HG02610 (cell line): ENCODE measurements around the gene HIVEP3.

Source experiments
- ATAC-seq: cut with Tn5 transposase; IDR thresholded peaks from one replicate; pipeline ENCODE4 v1.9.1; 2021; ENCODE audit warnings: mild to moderate bottlenecking, moderate library complexity; ENCODE audit not compliant: unreplicated experiment

Gene HIVEP3

GRCh38 chr1:41598325-41598724, 320.4 kb downstream of the HIVEP3 start:
- no peak for ATAC-seq

DNA sequence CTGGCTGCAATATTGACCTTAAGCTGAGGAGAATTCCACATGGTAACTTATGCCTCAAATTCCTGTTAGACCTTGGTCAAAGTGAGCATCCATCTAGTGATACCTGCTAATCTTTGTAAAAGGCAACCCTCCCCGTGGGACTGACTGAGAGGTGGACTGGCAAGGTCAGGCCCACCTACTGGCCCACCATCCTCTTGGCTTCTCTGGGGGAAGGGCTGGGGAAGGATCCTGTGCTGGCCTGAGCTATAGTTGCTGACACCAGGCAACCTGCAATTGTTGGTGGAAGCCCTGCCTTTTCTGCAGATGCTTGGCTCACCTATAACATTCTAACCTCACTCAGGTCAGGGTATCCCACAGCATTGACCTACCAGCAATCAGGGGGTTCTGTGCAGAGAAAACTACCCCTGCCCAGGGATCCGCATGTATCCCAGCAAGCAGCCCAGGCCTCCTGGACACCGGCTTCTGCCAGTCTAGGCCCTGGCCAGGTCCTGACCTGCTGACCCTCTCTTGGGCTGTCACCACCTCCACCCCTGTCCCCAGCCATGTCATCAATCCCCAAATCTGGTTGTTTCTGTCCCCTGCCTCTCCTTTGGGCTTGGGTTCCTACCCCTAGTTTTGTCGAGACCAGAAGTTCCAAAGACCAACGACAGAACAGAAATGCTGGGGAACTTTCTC, 326.1 kb downstream of the HIVEP3 start:
- ATAC-seq = no peak

DNA sequence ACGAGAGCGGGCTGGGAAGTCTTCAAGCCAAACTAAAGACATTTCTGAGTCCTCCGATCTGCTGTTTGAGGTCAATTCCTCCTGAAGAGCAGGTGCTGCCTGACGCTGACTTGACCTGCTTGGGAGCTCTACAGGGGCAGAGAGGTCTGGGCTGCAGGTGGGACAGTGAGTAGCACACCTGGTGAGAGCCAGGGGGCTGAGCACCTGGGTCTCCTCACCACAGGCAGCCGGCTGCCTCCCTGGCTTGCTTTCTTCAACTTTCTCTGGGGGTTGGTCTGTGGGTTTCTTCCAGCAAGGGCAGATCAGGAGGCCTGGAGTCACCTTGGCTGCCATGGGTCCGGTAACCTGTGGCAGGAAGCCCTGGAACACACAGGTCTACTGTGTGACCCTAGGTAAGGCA, 326.8 kb downstream of the HIVEP3 start:
- ATAC-seq = no peak

DNA sequence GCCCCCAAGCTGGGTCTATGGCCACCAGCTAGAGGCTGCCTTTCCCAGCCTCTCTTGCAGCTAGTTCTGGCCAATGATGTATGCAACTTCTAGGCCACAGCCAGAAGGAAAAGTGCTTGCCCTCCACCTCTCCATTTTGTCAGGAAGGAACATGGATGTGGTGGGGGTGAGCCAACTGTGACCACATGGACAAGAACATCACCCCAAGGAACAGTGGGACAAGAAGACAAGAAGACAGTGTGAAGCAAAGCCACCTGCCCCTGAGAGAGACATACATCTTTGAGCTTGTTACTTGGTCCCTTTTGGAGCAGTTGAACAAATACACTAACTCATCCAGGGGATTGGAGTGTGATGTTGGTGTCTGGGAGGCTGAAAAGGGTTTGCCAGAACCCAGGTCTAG, 328.4 kb downstream of the HIVEP3 start:
- no peak for ATAC-seq

DNA sequence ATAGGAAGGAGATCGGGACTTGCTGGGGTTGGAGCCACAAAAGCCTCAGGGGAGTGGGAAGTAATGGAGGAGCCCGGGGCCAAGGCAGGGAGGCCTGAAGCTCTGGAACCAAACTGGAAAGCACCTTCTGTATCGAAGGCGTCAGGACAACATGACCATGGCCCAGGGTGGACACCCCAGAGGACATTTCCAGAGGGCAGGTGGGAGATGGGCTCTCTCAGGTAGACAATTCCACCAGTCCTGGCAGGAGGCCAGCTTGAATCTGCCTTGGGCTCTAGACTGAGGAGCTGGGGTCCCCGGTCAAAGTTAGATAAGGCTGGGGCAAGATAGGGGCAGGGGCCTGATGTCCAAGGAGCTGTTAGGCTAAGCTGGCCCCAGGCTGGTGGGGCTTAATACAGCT, 329.3 kb downstream of the HIVEP3 start:
- ATAC-seq = no peak

DNA sequence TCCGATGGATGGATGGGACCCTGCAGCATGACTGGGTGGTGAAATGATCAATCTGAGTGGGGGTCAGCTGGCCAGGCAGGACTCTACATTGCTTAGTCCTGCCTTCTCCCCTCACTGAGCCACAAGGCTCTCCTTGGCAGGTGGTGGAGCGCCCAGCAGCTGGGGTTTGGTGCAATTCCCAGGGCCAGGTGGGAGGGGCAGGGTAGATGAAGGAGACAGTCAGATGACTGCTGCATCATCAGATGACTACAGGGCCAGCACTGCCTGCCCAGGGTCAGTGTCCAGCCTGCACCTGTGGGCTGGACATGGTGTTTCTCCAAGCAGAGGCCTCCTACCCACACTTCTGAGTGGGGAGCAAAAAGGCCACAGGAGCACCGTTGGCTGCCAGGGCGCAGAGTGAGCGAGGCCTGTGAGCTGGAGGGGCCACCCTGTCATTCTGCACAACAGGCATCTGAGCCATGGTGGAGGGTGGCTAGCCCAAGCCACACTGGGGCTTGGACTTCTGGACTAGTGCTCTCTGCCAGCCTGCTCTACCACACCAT, 330.3 kb downstream of the HIVEP3 start:
- no peak for ATAC-seq

GRCh38 chr1:41587791-41588190, 330.9 kb downstream of the HIVEP3 start:
- ATAC-seq = no peak

DNA sequence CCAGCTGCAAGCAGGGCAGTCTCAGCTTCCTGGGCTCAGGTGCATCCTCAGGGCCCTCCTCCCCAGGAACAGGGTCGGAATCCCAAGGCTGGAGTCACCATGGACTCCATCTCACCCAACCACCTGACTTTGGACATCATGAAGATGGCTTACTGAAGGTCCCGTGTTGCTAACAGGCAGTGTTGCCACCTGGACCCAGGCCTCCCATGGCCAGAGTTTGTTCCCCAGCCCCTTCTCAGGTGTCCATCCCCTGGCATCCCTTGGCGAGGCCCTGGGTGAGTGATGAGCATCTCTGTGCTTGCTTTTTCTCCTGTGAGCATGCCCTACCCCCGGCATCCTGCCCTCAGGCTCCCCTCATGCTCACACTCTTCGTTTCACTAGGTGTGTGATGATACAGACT, 332.5 kb downstream of the HIVEP3 start:
- ATAC-seq = no peak

GRCh38 chr1:41583658-41584547, 334.8 kb downstream of the HIVEP3 start:
- ATAC-seq = no peak

DNA sequence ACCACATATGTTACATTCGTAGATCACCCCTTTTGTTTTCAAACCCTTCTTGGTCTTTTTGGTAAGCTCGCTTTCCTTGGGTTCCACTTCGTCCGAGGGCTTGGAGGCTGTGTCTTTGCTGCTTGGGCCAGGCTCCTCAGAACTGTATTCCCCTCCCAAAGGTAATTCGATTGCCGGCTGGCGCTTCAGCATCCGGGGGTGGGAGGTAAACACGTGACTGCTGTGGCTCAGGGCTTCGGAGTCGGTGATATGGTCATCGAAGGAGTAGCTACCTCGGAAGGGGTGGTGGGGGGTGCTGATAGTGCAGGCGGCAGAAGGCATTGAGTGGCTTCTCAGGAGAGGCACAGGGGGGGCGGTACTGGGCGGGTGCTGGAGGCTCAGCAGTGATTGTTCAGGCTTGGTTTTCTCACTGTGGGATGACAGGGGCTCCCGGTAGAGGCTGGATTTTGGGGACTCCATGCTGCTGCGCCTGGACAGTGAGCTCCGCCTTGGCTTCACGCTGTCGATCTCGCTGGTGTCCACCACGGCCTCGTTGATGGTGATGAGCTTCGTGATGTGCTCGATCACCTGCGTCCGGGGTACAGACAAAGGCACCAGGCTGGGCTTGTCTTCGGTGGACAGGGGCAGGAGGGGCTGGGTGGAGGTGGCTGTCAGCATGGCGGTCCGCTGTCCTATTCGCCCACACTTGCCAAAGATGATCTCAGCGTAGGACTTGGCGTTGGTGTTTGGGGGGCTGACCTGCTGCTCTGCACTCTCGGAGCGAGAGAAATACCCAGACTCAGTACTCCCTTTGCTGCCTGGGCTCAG, 335.7 kb downstream of the HIVEP3 start:
- no peak for ATAC-seq

- no peak for ATAC-seq
Measured at GRCh38 chr1:41582351-41582750, 336.4 kb downstream of the HIVEP3 start.

GRCh38 chr1:41582004-41582325, 336.8 kb downstream of the HIVEP3 start:
- ATAC-seq = no peak

GRCh38 chr1:41581216-41582003, 337.3 kb downstream of the HIVEP3 start:
- no peak for ATAC-seq

DNA sequence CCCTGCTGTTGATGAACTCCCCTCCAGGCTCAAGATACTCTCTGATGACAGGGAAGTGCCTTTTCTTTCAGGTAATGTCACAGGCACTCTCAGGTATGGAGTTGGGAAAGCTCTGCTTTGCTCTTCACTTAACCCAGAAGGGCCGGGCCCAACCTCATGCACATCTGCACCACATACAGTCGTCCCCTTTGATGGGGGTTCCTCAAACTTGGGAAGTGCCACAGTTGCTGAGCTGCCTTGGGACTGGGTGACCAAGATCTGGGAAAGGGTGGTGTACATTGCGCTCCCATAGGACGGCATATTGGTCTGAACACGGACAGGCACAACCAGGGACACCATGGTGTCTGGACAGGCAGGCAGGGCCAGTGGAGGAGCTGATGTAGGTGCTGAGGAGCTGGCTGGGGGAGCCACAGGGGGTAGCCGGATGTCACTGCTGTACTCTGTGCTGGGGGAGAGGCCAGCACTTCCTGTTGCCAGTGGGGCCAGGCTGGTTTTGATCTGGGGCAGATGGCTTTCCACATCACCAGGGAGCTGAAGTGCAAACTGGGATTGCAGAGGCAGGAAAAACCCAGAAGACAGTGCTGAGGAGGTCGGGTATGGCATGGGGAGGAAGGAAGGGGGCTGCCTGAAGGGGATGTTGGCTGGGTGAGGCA, 338.1 kb downstream of the HIVEP3 start:
- ATAC-seq = no peak

DNA sequence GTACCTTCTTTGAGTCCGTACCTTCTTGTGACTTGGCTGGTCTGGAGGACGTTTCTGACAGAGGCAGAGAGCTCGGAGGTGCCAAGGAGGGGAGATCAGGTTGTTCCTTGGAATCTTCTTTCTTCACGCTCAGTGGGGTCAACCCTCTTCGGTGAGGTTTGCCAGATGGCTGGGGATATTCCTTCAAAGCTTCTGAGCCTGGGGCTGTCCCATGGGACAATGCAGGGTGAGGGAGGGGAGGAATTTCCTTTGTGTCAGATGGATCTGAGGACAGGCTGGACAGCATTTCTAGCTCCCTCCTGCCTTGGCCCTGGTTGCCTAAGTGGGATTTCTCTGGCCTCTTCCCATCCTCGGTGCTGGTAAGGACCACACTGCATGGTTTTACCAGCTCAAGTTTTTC, 338.7 kb downstream of the HIVEP3 start:
- no peak for ATAC-seq

DNA sequence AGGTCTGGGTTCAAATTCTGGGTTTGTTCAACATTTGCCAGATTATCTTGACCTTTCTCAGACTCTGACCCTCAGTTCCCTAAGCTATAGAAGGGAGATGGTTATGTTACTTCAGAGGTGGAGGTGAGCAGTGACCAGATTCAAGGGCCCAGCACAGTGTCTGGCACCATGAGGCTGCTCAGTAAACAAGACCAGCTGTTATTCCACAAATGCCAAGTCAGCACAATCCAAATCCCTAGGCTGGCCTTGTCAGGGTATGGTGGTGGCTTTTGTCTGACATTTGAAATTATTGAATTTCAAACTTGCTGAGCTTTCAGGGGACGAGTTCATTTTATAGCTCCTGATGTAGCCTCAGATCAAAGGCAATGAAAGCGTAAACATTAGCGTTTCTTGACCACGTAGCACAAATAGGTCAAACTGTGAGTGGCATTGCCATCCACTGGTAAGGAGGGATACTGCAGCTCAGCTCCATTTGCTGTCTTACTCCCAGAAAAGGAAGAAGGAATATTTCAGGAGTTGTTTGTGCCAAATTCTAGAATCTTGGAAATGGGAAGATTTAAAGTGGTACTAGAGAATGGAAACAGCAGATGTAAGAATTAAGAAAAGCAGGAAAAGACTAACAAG, 339.9 kb downstream of the HIVEP3 start:
- no peak for ATAC-seq

DNA sequence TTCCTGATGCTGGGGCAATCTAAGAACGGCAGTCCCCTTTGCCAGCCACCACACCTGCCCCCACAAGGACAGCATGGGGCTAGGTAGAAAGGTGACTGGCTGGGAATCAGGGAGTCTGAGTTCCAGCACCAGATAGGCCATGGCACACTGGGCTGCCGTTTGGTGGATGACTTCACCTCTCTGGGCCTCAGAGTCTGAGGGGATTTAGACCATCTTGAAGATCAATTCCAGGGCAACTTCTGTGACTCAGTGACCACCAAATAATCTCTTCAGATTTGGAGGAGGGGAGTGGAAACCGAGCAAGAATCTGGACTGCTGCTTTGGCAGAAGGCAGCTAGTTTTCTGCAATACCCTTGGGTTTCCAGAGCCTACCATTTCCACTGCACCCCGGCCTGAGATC, 342.1 kb downstream of the HIVEP3 start:
- ATAC-seq = no peak

DNA sequence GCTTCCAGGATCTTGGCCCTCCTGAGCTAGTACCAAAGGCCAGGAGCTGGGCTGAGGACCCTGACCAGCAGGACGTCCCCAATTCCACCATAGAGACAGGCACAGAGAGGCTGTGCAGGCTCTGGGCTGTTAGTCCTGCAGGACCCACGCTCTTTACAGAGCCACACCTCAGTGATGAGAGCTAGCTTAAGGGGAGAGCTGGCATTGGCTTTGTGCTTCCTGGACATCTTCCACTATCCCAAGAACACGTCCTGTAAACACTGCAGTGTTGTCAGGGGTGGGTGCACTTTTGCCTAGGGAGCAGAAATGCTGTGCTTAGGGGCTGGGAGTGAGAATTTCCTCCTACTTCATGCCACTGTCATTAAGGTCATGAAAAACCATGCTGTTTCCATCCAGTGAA, 342.5 kb downstream of the HIVEP3 start:
- ATAC-seq = no peak

DNA sequence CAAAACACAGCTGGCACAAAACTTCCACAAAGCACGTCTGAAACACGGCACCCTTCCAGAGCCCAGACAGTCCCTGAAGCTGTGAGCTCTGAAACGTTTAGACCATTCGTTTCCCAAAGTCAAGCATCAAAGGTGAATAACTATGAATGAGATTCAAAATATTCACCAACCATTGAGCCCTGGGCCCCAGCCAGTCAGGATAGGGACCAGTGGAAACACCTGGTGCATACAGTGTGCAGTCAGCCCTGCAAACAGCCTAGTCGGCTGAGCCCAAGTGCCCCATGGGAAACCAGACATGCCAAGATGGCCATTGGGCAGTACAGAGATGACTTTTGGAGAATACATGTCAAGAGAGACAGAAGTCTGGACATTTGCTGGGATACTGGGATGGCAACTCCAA, 343.9 kb downstream of the HIVEP3 start:
- no peak for ATAC-seq
